H9 (cell line): Measurements from ENCODE around the gene MSMP. TPM values are rescaled to one million over a fixed set of nuclear protein-coding genes. Genes with fewer than 3 reads are reported as not detected.

ENCODE experiments used
- DNase-seq: peaks from one replicate; pipeline ENCODE4 v3.0.0-alpha.2; 2017
- H2AFZ ChIP-seq: one replicate; pipeline ENCODE4 v1.6.1; 2013; ENCODE audit warnings: mild to moderate bottlenecking, low read length, control low read depth, moderate library complexity
- H2AK5ac ChIP-seq: 2 replicates; pipeline ENCODE4 v1.6.1; 2013; ENCODE audit warnings: low read length, control low read depth, mixed read lengths; ENCODE audit not compliant: insufficient read length
- H2BK120ac ChIP-seq: one replicate; pipeline ENCODE4 v1.6.1; 2013; ENCODE audit warnings: low read depth, mild to moderate bottlenecking, low read length, control low read depth, inconsistent platforms; ENCODE audit not compliant: poor library complexity, severe bottlenecking
- H2BK12ac ChIP-seq: 2 replicates; pipeline ENCODE4 v1.6.1; 2013; ENCODE audit warnings: low read length, control low read depth, mixed read lengths, low read depth; ENCODE audit not compliant: insufficient read length
- H2BK15ac ChIP-seq: 2 replicates; pipeline ENCODE4 v1.6.1; 2013; ENCODE audit warnings: low read depth, low read length, control low read depth
- H2BK20ac ChIP-seq: one replicate; pipeline ENCODE4 v1.6.1; 2013; ENCODE audit warnings: low read depth, mild to moderate bottlenecking, low read length, control low read depth, inconsistent platforms; ENCODE audit not compliant: poor library complexity, severe bottlenecking
- H2BK5ac ChIP-seq: 2 replicates; pipeline ENCODE4 v1.6.1; 2013; ENCODE audit warnings: low read length, control low read depth, mixed read lengths; ENCODE audit not compliant: insufficient read length
- H3K14ac ChIP-seq: 2 replicates; pipeline ENCODE4 v1.6.1; 2013; ENCODE audit warnings: low read length, control low read depth; ENCODE audit not compliant: insufficient read depth
- H3K18ac ChIP-seq: 2 replicates; pipeline ENCODE4 v1.6.1; 2013; ENCODE audit warnings: low read depth, mild to moderate bottlenecking, mixed read lengths, low read length, control low read depth; ENCODE audit not compliant: insufficient read length
- H3K23ac ChIP-seq: 2 replicates; pipeline ENCODE4 v1.6.1; 2013; ENCODE audit warnings: low read length, control low read depth, mixed read lengths, low read depth; ENCODE audit not compliant: insufficient read length
- H3K23me2 ChIP-seq: 2 replicates; pipeline ENCODE4 v1.6.1; 2013; ENCODE audit warnings: low read depth, mild to moderate bottlenecking, mixed read lengths, low read length, control low read depth; ENCODE audit not compliant: insufficient read length, poor library complexity, severe bottlenecking
- H3K27ac ChIP-seq: 2 replicates; pipeline ENCODE4 v1.5.1; 2013; ENCODE audit warnings: low read length, control low read depth, mixed read lengths, low read depth; ENCODE audit not compliant: insufficient read length
- H3K27me3 ChIP-seq: 2 replicates; pipeline ENCODE4 v1.6.1; 2013; ENCODE audit warnings: low read length, control low read depth, inconsistent platforms; ENCODE audit not compliant: insufficient read depth
- H3K4ac ChIP-seq: 2 replicates; pipeline ENCODE4 v1.6.1; 2013; ENCODE audit warnings: low read depth, mild to moderate bottlenecking, control low read depth, inconsistent platforms, low read length, moderate library complexity
- H3K4me1 ChIP-seq: 2 replicates; pipeline ENCODE4 v1.6.1; 2013; ENCODE audit warnings: low read length, control low read depth, inconsistent platforms; ENCODE audit not compliant: insufficient read depth
- H3K4me2 ChIP-seq: 2 replicates; pipeline ENCODE4 v1.6.1; 2013; ENCODE audit warnings: low read length, control low read depth, mixed read lengths; ENCODE audit not compliant: insufficient read length, insufficient read depth
- H3K56ac ChIP-seq: 2 replicates; pipeline ENCODE4 v1.6.1; 2013; ENCODE audit warnings: low read depth, mild to moderate bottlenecking, mixed read lengths, low read length, control low read depth; ENCODE audit not compliant: insufficient read length
- H3K79me1 ChIP-seq: 2 replicates; pipeline ENCODE4 v1.6.1; 2013; ENCODE audit warnings: low read depth, mild to moderate bottlenecking, moderate library complexity, low read length, control low read depth, inconsistent platforms; ENCODE audit not compliant: insufficient read depth, poor library complexity, severe bottlenecking
- H3K79me2 ChIP-seq: 2 replicates; pipeline ENCODE4 v1.6.1; 2013; ENCODE audit warnings: low read length, control low read depth, inconsistent platforms; ENCODE audit not compliant: insufficient read depth
- H3K9ac ChIP-seq: 2 replicates; pipeline ENCODE4 v1.6.1; 2013; ENCODE audit warnings: low read length, control low read depth, mixed read lengths; ENCODE audit not compliant: insufficient read length; ENCODE audit errors: extremely low read depth
- H3K9me3 ChIP-seq: one replicate; pipeline ENCODE4 v1.6.1; 2013; ENCODE audit warnings: low read depth, low read length, inconsistent platforms; ENCODE audit not compliant: control insufficient read depth
- H3T11ph ChIP-seq: one replicate; pipeline ENCODE4 v1.6.1; 2013; ENCODE audit warnings: mild to moderate bottlenecking, low read length, control low read depth, inconsistent platforms
- H4K20me1 ChIP-seq: one replicate; pipeline ENCODE4 v1.6.1; 2013; ENCODE audit not compliant: control insufficient read depth, insufficient read length, insufficient read depth
- H4K5ac ChIP-seq: 2 replicates; pipeline ENCODE4 v1.6.1; 2013; ENCODE audit warnings: low read depth, mild to moderate bottlenecking, mixed read lengths, low read length, control low read depth; ENCODE audit not compliant: insufficient read length
- H4K8ac ChIP-seq: replicated peaks from 2 replicates; pipeline ENCODE4 v1.6.1; 2013; ENCODE audit warnings: low read length, control low read depth, mixed read lengths, low read depth; ENCODE audit not compliant: insufficient read length
- H4K91ac ChIP-seq: 2 replicates; pipeline ENCODE4 v1.6.1; 2013; ENCODE audit warnings: low read depth, mild to moderate bottlenecking, moderate library complexity, mixed read lengths, low read length, control low read depth; ENCODE audit not compliant: insufficient read length
- H3K27ac Mint-ChIP-seq, 3 experiments: 2 replicates in 2 of 3; 3 replicates in 1 of 3; pipeline ENCODE4 v1.8.0; 2020 to 2021; ENCODE audit warnings: mixed read lengths in 3 of 3, mild to moderate bottlenecking in 1 of 3, moderate library complexity in 1 of 3
- H3K27me3 Mint-ChIP-seq: 2 replicates; pipeline ENCODE4 v1.8.0; 2021; ENCODE audit warnings: low read depth, mild to moderate bottlenecking, moderate library complexity, mixed read lengths
- H3K36me3 Mint-ChIP-seq, 3 experiments: 2 replicates in 2 of 3; 3 replicates in 1 of 3; pipeline ENCODE4 v1.8.0; 2020 to 2021; ENCODE audit warnings: low read depth in 3 of 3, mixed read lengths in 3 of 3; ENCODE audit not compliant: insufficient read depth in 1 of 3
- H3K4me1 Mint-ChIP-seq, 2 experiments: 2 replicates each; pipeline ENCODE4 v1.8.0; 2020; ENCODE audit warnings: mixed read lengths in 2 of 2
- H3K4me3 Mint-ChIP-seq, 2 experiments: 2 replicates in 1 of 2; 3 replicates in 1 of 2; pipeline ENCODE4 v1.8.0; 2020 to 2021; ENCODE audit warnings: mild to moderate bottlenecking in 2 of 2, mixed read lengths in 2 of 2, moderate library complexity in 1 of 2
- H3K9me3 Mint-ChIP-seq, 2 experiments: 2 replicates in 1 of 2; 3 replicates in 1 of 2; pipeline ENCODE4 v1.8.0; 2020; ENCODE audit warnings: mild to moderate bottlenecking in 2 of 2, mixed read lengths in 2 of 2, moderate library complexity in 1 of 2
- WGBS: extraction: QIAGEN DNeasy Blood & Tissue Kit; methylation state at CpG from one replicate; pipeline ENCODE4 v1.1.7; 2013; ENCODE audit warnings: missing lambda C conversion rate, low lambda C conversion rate, mixed read lengths; ENCODE audit not compliant: insufficient read length; ENCODE audit errors: extremely low coverage; 5-methylcytosine and 5-hydroxymethylcytosine counted together
- total RNA-seq: library from RNA; stranded (reverse); gene quantifications from 2 replicates; pipeline ENCODE4 v1.2.1, GENCODE V29; 2021
- TF ChIP-seq, protein P1 (sequence below): fragments of 200-600 bp; sonication (generic); conservative IDR thresholded peaks from 3 replicates; pipeline ENCODE4 v1.8.0; 2021; ENCODE audit warnings: antibody characterized with exemption, mild to moderate bottlenecking

The MSMP gene
- total RNA-seq, 1 experiment from 2014 or later = 0.83 TPM

DNA sequence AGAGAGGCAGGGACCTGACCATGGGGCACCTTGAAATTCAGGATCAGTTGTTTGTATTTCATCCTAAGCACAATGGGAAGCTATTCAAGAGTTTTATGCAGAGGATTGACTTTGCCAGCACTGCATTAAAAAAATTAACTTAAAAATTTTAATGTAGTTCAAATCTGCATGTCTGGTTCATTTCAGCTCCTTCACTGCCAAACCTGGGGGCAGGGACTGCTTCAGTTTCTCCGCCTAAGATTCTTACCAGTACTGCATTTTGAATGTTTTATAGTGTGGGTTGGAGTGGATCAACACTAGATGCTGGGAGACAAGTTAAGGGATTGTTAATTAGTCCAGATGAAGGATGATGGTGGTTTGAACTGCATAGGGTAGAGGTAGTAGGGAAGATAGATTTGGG is 15.7 kb upstream of the MSMP start:
- no peak for DNase-seq
- no peak overlapping the region for H2BK20ac ChIP-seq
- no peaks in the 10 kb centered on the region for H3K9me3 ChIP-seq
- no peak overlapping the region for H2BK5ac ChIP-seq
- no peaks in the 10 kb centered on the region for H4K20me1 ChIP-seq
- no peaks in the 10 kb centered on the region for H3K27me3 Mint-ChIP-seq
- no peak overlapping the region for H4K8ac ChIP-seq
- no peak overlapping the region for H3K14ac ChIP-seq
- H3K23me2 ChIP-seq = no peaks in the 10 kb centered on the region
- WGBS = no CpG with 5 or more reads among the region's 1 CpG
- no peaks in the 10 kb centered on the region for H3K9me3 Mint-ChIP-seq
- H3K4me3 Mint-ChIP-seq = no peak overlapping the region
- H3K23ac ChIP-seq = no peak overlapping the region
- no peak overlapping the region for H3K9ac ChIP-seq
- peaks cover under 1 to 4% of the 10 kb centered on the region in 2 experiments for H3K4me1 Mint-ChIP-seq
- no peak overlapping the region for H3K4ac ChIP-seq
- no peaks in the 10 kb centered on the region for H3K79me2 ChIP-seq
- no peak overlapping the region for H2AK5ac ChIP-seq
- H4K91ac ChIP-seq = no peak overlapping the region
- no peak overlapping the region for H2BK15ac ChIP-seq
- H3K56ac ChIP-seq = no peak overlapping the region
- TF ChIP-seq, protein P1, sequence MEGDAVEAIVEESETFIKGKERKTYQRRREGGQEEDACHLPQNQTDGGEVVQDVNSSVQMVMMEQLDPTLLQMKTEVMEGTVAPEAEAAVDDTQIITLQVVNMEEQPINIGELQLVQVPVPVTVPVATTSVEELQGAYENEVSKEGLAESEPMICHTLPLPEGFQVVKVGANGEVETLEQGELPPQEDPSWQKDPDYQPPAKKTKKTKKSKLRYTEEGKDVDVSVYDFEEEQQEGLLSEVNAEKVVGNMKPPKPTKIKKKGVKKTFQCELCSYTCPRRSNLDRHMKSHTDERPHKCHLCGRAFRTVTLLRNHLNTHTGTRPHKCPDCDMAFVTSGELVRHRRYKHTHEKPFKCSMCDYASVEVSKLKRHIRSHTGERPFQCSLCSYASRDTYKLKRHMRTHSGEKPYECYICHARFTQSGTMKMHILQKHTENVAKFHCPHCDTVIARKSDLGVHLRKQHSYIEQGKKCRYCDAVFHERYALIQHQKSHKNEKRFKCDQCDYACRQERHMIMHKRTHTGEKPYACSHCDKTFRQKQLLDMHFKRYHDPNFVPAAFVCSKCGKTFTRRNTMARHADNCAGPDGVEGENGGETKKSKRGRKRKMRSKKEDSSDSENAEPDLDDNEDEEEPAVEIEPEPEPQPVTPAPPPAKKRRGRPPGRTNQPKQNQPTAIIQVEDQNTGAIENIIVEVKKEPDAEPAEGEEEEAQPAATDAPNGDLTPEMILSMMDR = no peak
- H3K27ac Mint-ChIP-seq = no peak overlapping the region
- no peaks in the 10 kb centered on the region for H3K36me3 Mint-ChIP-seq
- no peak overlapping the region for H3K18ac ChIP-seq
- no peak overlapping the region for H2BK12ac ChIP-seq
- no peak overlapping the region for H3K27ac ChIP-seq
- no peaks in the 10 kb centered on the region for H3K79me1 ChIP-seq
- no peaks in the 10 kb centered on the region for H3K27me3 ChIP-seq
- H2BK120ac ChIP-seq = no peak overlapping the region
- no peak overlapping the region for H3K4me2 ChIP-seq
- no peak overlapping the region for H4K5ac ChIP-seq
- no peak overlapping the region for H2AFZ ChIP-seq
- H3T11ph ChIP-seq = no peak overlapping the region
- H3K4me1 ChIP-seq = no peaks in the 10 kb centered on the region
